NCI-H2081 (cell line): ENCODE results near the gene PEX12.
"Not testable (repeated sequence)": the region's sequence is repeated elsewhere in the genome, so short reads cannot be mapped to it uniquely, and the experiment has no call there.

ENCODE experiments used
- DNase-seq, 2 experiments: peaks; one replicate each; lab custom pipeline; 2025; lab: John Stamatoyannopoulos, UW

Gene PEX12

DNA sequence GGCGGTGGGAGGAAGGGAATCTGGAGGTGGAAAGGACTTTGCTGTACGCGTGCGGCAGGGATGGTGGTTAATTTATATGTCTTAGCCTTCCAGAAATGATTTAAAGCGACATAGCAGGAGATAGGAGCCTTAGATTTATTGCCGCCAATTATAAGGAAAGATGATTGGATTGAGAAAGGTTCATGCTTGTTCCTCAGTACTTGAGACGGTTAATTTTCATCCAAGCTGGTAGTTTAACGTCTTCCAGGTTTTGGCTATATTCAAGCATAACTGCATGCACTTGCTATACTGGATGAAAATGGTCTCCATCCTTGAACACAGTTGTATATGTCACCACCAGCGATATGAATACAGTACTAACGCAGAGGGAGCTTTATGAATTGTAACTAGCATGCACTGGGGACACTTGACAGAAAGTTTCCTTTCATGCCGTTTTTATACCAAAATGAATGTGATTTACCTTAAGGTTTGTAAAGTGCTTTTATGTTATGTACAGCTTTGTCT is 610 bp upstream of the PEX12 start:
- no peak for DNase-seq

DNA sequence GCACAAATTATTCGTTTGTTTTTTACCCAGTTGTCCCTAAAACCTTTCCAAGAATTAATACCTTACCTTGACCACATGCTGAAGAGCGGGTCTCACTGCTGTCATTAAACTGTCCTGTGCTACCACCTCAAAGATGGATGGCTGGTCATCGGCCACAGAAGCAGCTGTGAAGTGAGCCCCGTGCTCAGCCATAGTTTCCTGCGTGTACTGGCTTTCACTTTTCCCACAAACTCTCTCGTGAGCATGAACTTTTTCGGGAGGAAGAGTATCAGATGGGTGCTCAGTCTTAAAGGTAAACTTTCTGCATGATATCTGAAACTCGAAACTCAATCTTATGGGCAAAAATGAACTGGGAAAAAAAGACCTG is 558 bp downstream of the PEX12 start:
- DNase-seq: no peak

DNA sequence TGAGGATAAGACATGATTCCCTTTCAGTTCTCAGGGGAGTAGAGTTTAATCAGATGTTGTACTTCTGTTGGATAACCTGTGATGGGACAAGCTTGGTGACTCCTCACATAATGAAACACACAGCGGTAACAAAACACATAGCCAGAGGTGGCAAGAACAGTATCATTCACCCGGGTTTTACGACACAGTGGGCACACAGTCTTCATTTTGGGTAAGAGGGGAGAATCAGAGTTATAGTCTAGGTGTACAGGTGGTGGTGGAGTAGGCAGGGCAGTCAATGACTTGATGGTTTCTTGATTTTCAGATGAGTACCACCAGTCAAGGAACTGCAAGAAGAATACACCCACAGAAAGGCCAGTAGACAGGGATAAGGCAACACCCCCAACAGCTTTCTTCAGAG is 2.6 kb downstream of the PEX12 start:
- no peak for DNase-seq

DNA sequence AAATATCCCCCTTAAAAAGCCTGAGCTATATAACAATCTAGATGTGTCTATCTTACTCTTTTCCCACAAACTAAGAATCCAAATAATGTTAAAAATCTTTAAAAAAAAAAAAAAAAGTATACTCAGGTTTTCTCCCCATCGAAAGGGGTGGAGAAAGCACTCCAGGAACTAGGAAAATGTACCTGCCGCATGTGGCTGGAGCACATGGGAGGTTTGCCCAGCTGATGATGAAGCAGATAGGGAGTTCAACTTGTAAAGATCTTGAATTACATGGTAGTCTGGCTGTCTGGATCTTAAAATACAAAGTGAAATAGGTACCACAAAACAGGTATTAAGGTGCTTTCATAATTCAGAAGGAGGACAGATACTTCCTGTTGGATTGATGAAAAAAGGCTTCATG is 9.0 kb downstream of the PEX12 start:
- DNase-seq: no peak

DNA sequence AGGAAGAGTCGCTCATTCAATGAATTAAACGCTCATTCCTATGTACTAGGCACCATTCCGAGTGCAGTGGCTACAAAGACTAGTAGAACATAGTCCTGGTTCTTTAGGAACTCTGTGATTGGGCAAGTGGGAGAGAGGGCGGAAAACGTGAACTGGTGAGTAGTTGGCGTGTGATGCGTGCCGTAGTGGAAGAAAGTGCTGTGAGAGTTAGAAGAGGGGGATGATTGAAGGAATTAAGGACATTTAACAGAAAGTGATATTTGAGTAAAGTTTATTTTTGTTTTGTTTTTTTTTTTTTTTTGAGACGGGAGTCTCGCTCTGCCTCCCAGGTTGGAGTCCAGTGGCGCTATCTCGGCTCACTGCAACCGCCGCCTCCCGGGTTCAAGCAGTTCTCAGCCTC is 9.8 kb downstream of the PEX12 start:
- DNase-seq: peak in 1 of 2 experiments; percentile 46

DNA sequence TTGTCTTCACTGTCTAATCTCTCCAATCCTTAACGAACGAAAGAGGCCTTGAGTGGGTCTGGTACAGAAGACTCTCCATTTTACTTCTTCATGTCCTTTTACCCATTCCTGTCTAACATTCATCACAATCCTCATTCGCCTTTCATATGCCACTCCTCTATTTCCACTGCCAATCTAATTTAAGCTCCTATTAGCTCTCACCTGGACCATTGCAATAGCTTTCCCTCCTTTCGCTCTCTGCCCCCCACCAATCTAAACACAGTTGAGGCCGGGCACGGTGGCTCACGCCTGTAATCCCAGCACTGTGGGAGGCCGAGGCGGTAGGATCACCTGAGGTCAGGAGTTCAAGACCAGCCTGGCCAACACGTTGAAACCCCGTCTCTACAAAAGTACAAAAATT is 11.4 kb downstream of the PEX12 start:
- no peak for DNase-seq

DNA sequence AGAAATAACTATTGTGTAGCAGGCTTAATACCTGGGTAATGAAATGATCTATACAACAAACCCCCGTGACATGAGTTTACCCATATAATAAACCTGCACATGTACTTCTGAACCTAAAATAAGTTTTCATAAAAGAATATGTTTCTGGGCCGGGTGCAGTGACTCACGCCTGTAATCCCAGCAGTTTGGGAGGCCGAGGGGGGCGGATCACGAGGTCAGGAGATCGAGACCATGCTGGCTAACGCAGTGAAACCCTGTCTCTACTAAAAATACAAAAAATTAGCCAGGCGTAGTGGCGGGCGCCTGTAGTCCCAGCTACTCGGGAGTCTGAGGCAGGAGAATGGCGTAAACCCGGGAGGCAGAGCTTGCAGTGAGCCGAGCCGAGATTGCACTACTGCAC is 15.2 kb downstream of the PEX12 start:
- DNase-seq: not testable (repeated sequence)

DNA sequence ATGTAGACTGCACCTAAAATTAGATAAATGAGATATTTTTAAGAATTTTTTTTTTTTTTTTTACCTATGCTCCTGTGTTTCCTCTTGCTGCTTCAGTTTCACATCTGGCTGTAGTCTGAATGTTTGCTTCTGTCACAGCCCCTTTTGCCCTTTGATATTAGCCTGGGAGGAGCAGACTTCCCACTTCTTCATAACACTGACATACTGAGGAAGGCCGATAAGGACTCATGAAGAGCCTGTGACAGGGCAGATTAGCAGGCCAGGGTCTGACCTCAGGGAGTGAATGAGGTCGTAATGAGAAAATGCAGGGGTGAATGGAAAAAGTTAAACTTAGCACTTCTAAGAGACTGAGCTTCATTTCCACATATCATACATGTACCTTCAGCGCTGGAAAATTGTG is 17.7 kb downstream of the PEX12 start, which contains the start of gene SLFN14:
Gene SLFN14, minus strand, starts transcription at position 117 of the 400 bp plus-strand sequence. CDS start 2,757 bp downstream, outside the sequence.
- DNase-seq: no peak

DNA sequence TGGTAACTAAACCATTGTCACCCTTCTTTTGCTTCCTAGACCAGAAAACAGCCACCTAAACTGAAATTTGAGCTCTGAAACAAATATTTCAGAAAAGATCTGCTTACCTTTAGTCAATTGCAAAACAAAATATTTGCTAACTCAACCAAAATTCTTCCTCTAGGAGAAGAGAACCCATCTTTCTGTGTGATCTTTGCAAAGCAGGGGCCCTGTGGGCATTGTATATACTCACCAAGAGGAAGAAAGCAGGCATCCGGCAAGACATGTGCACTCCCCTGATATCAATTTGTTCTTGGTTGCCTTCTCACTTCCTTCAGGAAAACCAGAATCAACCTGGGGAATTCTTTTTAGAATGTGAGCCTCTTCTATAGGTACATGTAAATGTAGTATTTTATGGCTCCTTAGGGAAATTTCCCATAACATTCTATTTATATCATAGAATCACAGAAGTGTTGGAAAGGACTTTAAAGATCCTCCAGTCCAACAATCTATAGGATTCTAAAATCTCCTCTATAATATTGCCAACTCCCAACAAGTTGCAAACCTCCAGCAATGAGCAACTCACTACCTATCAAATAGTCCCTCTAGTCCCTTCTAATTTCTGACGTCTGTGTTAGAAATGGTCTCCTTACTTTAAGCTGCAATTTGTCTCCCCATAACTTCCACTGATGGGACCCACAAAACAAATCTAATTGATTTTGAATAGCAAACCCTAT is 18.7 kb downstream of the PEX12 start:
- no peak for DNase-seq

DNA sequence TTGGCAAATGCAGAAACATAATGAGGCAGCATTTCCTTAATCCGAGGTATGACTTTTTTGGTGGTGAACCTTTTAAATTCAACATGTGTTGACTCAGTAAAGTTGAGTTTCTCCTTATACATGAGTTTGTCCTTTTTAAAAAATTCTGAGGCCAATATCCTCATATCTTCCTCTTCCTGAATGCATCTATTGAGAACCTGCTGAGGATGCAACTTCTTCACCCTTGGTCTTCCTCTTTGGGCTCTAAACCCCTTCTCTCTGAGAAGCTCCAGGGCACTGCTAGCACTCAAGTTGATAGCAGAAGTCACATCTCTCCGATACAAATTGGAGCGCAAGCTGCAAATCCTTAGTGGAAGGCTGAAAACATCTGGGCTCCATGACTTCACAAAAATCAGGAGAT is 21.0 kb downstream of the PEX12 start:
- no peak for DNase-seq

DNA sequence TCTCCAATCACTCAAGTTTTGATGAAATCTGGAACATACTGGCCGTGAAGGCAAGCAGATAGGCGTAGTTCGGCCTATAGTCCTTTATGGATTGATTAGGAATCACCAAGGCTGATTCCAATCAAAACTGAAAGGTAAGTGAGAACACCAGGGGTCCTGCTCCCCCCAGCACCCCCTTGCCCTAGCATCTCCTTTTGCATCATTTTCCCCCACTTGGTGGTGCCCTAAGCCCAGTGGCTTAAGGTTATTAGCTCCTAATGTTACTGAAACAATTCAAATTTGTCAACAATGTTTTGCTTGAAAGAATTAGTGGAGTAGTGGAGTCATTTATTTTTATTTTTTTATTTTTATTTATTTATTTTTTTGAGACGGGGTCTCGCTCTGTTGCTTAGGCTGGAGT is 22.7 kb downstream of the PEX12 start:
- no peak for DNase-seq

DNA sequence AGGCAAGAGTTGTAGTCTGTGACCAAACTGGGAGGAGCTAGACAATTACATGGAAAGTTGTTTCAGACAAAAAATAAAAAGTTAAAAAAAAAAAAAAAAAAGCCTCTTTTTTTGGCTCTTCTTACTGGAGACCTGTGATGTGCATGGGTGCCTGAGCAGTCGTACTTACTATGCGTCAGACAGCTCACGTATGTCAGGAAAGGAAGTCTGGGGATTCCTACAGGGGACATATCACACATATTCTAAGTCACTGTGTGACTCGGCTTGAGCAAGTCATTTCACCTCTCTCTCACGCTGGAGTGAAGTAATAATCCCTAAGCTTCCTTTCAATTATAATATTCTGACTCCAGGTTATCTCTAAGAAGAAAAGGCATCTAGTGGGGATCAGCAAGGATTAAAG is 23.7 kb downstream of the PEX12 start:
- DNase-seq: no peak

DNA sequence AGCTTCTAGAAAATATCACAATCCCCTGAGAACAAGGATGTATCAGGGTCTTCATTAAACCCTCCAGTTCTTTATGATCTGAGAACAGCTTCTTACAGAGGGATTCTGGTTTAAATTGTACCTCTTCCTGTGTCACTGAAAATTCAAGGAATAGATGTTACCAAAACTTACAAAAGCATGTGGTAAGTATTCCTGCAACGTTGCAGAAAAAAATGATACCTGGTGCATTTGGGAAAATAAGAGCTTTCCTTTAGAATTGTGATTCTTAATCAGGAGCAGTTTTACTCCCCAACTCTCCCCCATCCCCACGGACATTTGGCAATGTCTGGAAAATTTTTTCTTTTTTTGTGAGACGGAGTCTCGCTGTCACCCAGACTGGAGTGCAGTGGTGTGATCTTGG is 25.1 kb downstream of the PEX12 start:
- no peak for DNase-seq

DNA sequence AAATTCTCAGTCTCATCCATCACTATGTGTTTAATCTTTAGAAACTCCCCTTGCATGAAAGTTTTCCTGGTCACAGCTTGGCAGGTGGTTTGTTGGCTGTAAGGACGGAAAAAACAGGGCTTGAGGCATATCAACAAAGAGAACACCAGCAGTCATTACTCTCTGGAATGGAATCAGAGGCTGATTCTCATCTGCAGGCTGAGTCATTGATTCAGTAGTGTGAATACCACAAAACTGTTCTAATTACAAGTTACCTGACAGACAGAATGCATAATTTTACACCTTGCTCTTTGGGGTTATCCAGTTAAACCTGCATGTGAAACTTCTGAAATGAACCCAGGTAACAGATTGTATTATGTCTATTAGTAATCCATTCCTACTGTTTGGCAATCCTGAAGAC is 29.4 kb downstream of the PEX12 start:
- DNase-seq: no peak

DNA sequence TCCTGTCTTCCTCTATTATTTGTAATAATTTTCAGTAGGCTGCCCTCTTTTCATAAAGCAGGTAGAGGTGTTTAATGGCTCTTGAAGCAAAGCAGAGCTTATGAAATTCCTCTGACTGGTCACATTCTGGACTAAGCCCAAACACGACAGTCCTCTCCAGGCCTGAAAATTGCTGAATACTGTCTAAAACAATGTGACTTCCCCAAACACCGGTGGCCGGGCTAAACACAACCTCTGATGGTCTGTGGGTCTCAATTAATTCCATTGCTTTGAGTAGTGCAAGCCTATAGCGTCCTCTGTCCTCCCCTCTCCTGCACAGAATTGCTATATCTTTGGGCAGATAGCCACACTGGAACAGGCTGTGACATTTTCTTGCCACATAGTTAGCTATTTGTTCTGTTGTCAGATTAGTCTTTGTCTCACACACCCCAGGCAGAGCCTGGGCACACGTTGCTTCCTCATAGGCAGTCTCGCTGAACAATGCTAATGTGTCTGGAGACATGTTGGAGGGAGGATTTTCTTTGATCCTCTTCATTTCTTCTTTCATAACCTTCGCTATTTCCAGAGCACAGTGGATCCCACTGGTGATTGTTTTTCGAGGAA is 30.1 kb downstream of the PEX12 start:
- DNase-seq: no peak

DNA sequence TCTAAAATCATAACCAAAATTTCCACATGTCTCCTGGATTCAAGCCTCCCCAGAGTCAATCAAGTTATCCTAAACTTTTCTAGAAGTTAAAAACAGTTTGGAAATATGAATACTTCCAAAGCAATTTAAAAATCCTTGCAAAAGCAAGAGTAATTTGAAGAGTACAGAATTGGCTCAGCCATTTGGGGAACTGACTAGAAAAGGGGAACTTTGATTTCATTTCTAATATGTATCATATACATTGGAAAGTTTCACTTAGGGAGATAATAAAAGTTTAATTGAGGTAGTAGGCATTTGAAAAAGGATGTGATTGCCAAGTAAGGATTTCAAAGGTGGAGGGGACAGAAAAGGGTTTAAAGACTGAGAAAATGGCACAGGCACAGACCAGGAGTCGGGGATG is 31.9 kb downstream of the PEX12 start:
- DNase-seq: no peak

DNA sequence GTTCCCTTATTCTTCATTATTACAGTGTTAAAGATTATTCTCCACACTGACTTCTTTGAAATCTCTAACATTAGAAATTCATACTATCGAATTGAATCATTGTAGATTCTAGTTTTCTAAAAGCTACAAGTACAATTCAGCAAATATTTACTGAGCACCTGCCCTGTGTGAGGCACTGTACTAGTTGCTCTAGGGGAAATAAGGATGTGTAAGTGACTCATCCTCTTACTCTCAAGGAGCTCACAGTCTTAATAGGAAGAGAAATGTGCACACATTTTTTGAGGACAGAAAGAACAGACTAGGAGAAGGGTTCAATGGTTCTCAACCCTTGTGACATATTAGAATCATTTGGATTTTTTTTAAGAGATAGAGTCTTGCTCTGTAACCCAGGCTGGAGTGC is 33.2 kb downstream of the PEX12 start:
- no peak for DNase-seq

DNA sequence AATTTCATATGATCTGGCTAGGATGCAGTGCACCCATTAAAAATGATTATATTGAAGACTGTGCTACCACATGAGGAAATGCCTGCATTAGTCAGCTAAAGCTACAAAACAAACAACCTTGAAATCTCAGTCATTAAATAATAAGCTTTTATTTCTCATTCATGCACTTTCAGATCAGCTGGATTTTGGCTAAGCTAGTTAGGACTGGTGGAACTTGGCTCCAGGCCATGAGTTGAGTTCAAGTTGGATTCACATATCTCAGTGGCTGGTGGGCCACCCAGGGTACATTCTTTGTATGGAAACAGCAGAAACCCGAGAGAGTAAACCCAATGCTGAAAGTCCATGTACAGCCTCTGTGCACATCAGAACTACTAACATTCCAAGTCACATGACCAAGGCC is 34.5 kb downstream of the PEX12 start:
- DNase-seq: no peak

DNA sequence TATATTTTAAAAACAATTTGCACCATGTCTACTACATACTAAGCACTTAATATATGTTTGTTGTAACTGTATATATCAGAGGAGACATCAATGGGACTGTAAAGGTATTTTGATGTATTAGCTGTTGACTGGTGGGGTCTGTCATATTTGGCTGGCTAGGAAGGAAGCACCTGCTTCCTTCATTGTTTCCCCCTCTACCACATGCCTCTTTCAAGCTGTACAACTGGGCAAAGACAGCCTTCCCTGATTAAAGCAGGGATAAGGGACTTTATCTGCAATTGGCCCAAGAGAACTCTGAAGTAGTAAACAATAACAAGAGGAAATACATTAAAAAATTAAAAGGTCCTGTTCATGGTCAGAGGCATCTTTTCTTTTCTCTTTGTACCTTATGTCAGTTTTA is 35.4 kb downstream of the PEX12 start:
- DNase-seq: no peak

DNA sequence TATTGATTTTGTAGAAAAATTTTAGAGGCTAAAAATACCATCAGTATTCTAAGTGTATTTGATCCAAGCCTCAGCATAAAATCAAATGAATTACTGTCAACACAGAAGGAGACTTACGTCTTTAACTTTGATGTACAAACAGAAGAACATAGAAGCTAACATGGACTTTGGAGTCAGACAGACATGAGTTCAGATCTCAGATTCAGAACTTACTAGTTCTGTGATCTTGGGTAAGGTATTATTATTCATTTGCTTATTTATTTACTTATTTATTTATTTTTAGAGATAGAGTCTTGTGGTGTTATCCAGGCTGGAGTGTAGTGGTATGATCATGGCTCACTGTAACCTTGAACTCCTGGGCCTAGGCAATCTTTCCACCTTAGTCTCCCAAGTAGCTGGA is 36.9 kb downstream of the PEX12 start:
- no peak for DNase-seq

DNA sequence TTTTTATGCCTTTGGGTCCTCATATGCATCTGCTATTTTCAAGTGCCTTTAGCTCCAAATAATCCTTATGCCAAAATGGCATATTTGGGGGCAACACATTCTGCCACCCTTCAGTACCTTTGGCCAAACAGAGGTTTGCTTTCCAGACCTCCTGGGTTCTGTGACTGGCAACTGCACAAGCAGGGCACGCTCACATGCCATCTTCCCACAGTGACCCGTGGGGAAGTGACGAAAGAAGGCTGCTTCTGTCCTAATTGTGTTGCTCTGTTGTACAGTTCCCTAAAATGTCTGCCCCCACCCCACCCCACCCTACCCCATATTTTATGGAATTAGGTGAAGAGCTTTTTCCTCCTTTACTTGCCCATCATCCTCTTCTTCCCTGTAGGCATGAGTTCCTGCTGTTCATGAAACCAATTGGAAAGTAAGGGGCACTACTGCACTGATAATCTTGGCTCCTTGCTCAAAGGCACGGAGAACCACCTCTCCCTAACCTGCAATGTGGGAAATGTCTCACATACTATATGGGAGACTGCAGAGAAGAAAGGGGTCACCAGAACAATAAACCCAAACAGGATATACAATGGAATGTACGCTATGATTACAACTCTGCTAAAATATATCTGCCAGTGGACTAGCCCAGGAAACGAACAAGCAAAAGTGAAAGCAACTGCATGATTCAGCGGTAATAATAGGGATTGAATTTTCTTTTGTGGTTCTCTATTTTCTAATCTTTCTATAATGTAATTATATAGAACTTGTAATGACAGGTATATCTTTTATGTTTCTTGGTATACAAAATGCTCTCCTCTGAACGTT is 37.6 kb downstream of the PEX12 start:
- no peak for DNase-seq

DNA sequence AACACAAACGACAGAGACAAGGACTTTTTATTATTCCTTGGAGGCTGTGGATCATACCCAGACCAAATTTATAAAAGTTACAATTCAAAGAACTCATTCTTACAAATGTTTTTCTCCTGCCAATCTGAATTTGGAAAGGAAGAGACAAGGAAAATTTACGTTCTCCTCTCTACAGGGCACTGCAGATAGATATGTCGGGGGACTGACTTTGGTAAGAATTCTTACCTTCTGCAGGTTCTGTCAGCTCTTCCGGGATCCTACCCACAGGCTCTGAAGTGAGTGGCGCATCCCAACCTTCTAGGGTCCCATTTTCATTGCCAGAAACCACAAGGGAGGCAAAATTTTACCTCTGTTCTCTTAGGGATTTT is 38.7 kb downstream of the PEX12 start:
- no peak for DNase-seq

DNA sequence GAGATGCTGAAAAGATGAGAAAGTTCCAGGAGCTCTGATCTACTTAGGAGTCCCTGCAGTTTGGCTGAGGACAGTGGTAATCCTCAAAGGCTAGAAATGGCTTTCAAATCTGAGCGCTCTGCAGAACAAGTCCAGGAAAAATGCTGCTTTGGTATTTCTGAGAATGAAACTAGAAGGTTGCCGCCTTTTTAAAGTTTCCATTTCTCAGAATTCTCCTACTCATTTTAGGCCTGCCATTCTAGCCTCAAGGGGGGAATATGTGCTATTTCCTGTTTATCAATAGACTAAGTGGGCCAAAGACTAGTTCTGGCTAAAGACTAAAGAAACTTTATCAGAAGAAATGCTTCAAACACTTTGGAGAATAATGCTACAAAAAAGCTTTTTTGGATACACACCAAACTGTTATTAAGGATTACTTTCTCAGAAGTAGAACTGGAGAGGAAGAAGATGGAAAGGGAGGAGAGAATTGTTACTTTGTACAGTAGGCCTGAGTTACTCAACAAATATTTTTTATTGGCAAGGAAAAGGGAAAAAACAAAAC is 40.7 kb downstream of the PEX12 start, which contains the start of gene SLFN12L:
Gene SLFN12L, minus strand, starts transcription at position 78 of the 541 bp plus-strand sequence. CDS start 15,314 bp downstream, outside the sequence.
- no peak for DNase-seq
